Keratinocyte (primary cell): ENCODE results near the gene MAGI3.
"Not testable (repeated sequence)": the region's sequence is repeated elsewhere in the genome, so short reads cannot be mapped to it uniquely, and the experiment has no call there.

Experiments
- CTCF ChIP-seq, 3 experiments: IDR thresholded peaks in 1 of 3; conservative IDR thresholded peaks in 1 of 3; optimal IDR thresholded peaks in 1 of 3; 2 replicates in 2 of 3; 3 replicates in 1 of 3; pipeline versions ENCODE3 to v1.5.1; 2011; ENCODE audit warnings: low read length in 3 of 3, mild to moderate bottlenecking in 3 of 3, moderate library complexity in 2 of 3, control low read depth in 1 of 3, inconsistent platforms in 1 of 3; ENCODE audit not compliant: insufficient read depth in 2 of 3; ENCODE audit errors: extremely low read depth in 1 of 3
- EZH2 ChIP-seq: IDR thresholded peaks from one replicate; pipeline ENCODE4 v1.6.1; 2012; ENCODE audit warnings: inconsistent platforms, mild to moderate bottlenecking, low read length, moderate library complexity

DNA sequence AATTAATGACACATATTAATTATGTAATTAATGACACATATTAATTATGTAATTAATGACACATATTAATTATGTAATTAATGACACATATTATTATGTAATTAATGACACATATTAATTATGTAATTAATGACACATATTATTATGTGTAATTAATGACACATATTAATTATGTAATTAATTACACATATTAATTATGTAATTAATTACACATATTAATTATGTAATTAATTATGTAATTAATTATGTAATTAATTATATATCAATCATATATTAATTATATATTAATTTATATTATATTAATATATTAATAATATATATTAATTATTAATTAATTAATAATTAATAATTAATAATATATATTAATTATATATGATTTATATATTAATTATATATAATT is 25.8 kb downstream of the MAGI3 start:
- not testable (repeated sequence) for TF ChIP-seq CTCF (optimal IDR thresholded peaks at IDR 0.05 in 1 of 3, IDR thresholded peaks at IDR 0.05 in 1 of 3, conservative IDR thresholded peaks at IDR 0.05 in 1 of 3; ENCODE audit: extremely low read depth in 1 of 3, insufficient read depth in 2 of 3, low read length in 3 of 3); EZH2
